Endothelial cell of umbilical vein (primary cell): Measurements from ENCODE around the gene PNPLA5. TPM values are rescaled to one million over a fixed set of nuclear protein-coding genes. Genes with fewer than 3 reads are reported as not detected.

Experiments
- BruUV-seq: library from RNA; stranded (reverse); fragments of 400-500 nt; replicated peaks from 2 replicates; lab custom pipeline; 2021; lab: Mats Ljungman, UMichigan
- CTCF ChIA-PET: fragments of 300-600, 350-600 bp; sonication (Branson Sonifier 250); formaldehyde crosslinking; loops from one replicate; lab custom pipeline; 2021; ENCODE audit warnings: antibody characterized with exemption, inconsistent platforms; lab: Charles Lee
- POLR2A ChIA-PET: fragments of 300-600, 350-600 bp; sonication (Branson Sonifier 250); formaldehyde crosslinking; loops from one replicate; lab custom pipeline; 2021; ENCODE audit warnings: antibody characterized with exemption, inconsistent platforms; lab: Charles Lee
- DNase-seq: peaks from one replicate; pipeline ENCODE4 v3.0.0-alpha.2; 2011; ENCODE audit warnings: low read depth, low spot score
- FAIRE-seq: peaks from 2 replicates; lab custom pipeline; 2011; peaks lifted over from hg19 to GRCh38; lab: Jason Lieb, UNC
- H2AFZ ChIP-seq: 2 replicates; pipeline ENCODE4 v1.6.0; 2012; ENCODE audit warnings: low read depth, low read length, control low read depth, inconsistent platforms
- H3K27ac ChIP-seq: 2 replicates; pipeline ENCODE4 v1.5.1; 2011; ENCODE audit warnings: low read depth, mild to moderate bottlenecking, control low read depth, low read length, moderate library complexity; ENCODE audit not compliant: insufficient read depth
- H3K27me3 ChIP-seq, 2 experiments: 2 replicates each; pipeline versions ENCODE4 v1.6.0 to v1.6.1; 2011; ENCODE audit warnings: low read length in 2 of 2, mixed read lengths in 1 of 2; ENCODE audit not compliant: control insufficient read depth in 2 of 2, insufficient read depth in 2 of 2
- H3K36me3 ChIP-seq, 2 experiments: 2 replicates in 1 of 2; 3 replicates in 1 of 2; pipeline ENCODE4 v1.5.1; 2011; ENCODE audit warnings: low read length in 2 of 2, mild to moderate bottlenecking in 1 of 2, moderate library complexity in 1 of 2; ENCODE audit not compliant: control insufficient read depth in 2 of 2, insufficient read depth in 2 of 2; ENCODE audit errors: extremely low read depth in 1 of 2
- H3K4me1 ChIP-seq: 3 replicates; pipeline ENCODE4 v1.5.1; 2011; ENCODE audit warnings: mild to moderate bottlenecking, low read length; ENCODE audit not compliant: control insufficient read depth, insufficient read depth; ENCODE audit errors: extremely low read depth
- H3K4me2 ChIP-seq: 2 replicates; pipeline ENCODE4 v1.6.1; 2011; ENCODE audit warnings: low read length, control low read depth, mixed read lengths; ENCODE audit not compliant: insufficient read depth
- H3K4me3 ChIP-seq, 3 experiments: fragments of 200-600 bp in 1 of 3; sonication (generic), shearing (Covaris generic) in 1 of 3; replicated peaks in 1 of 3; 2 replicates each; pipeline ENCODE4 v1.5.1; 2011 to 2016; ENCODE audit warnings: control low read depth in 3 of 3, low read length in 3 of 3, mild to moderate bottlenecking in 2 of 3, inconsistent platforms in 1 of 3, low read depth in 1 of 3, moderate library complexity in 1 of 3; ENCODE audit not compliant: insufficient read depth in 1 of 3
- H3K79me2 ChIP-seq: 2 replicates; pipeline ENCODE4 v1.6.0; 2012; ENCODE audit warnings: low read length, inconsistent platforms; ENCODE audit not compliant: control insufficient read depth, insufficient read depth
- H3K9ac ChIP-seq: replicated peaks from 2 replicates; pipeline ENCODE3; 2011; ENCODE audit warnings: low read length, control low read depth; ENCODE audit not compliant: insufficient read depth; ENCODE audit errors: extremely low read depth
- H3K9me1 ChIP-seq: replicated peaks from 3 replicates; pipeline ENCODE4 v1.6.0; 2011; ENCODE audit warnings: mild to moderate bottlenecking, low read length; ENCODE audit not compliant: control insufficient read depth, insufficient read depth; ENCODE audit errors: extremely low read depth
- H3K9me3 ChIP-seq: replicated peaks from 2 replicates; pipeline ENCODE4 v1.5.1; 2012; ENCODE audit warnings: low read length, inconsistent platforms; ENCODE audit not compliant: control insufficient read depth, insufficient read depth
- H4K20me1 ChIP-seq: replicated peaks from 2 replicates; pipeline ENCODE3; 2011; ENCODE audit warnings: mild to moderate bottlenecking, low read length; ENCODE audit not compliant: control insufficient read depth, insufficient read depth; ENCODE audit errors: extremely low read depth
- CTCF ChIP-seq, 2 donors: IDR thresholded peaks; 1 replicate in 1 of 2; 2 replicates in 1 of 2; pipeline ENCODE4 v1.5.1; 2011; ENCODE audit warnings: low read length in 2 of 2, mild to moderate bottlenecking in 2 of 2, moderate library complexity in 2 of 2, control low read depth in 1 of 2, inconsistent platforms in 1 of 2, low read depth in 1 of 2; ENCODE audit not compliant: insufficient read depth in 1 of 2; ENCODE audit errors: extremely low read depth in 1 of 2
- EZH2 ChIP-seq: IDR thresholded peaks from 2 replicates; pipeline ENCODE4 v1.6.1; 2012; ENCODE audit warnings: borderline replicate concordance, low read depth, mild to moderate bottlenecking, moderate library complexity, low read length, inconsistent platforms; ENCODE audit not compliant: severe bottlenecking
- FOS ChIP-seq: IDR thresholded peaks from 2 replicates; pipeline ENCODE4 v1.6.1; 2011; ENCODE audit warnings: mild to moderate bottlenecking, low read length, moderate library complexity, borderline replicate concordance; ENCODE audit not compliant: insufficient read depth
- GATA2 ChIP-seq: IDR thresholded peaks from 2 replicates; pipeline ENCODE4 v1.7.0; 2011; ENCODE audit warnings: low read depth, mild to moderate bottlenecking, moderate library complexity, mixed read lengths, low read length; ENCODE audit not compliant: insufficient read length, insufficient read depth
- JUN ChIP-seq: IDR thresholded peaks from 2 replicates; pipeline ENCODE4 v1.6.1; 2011; ENCODE audit warnings: borderline replicate concordance, low read depth; ENCODE audit not compliant: insufficient read length, insufficient read depth
- MAX ChIP-seq: IDR thresholded peaks from 2 replicates; pipeline ENCODE4 v1.6.1; 2011; ENCODE audit not compliant: insufficient read depth, insufficient read length
- MYC ChIP-seq: IDR thresholded peaks from one replicate; pipeline ENCODE4 v1.6.1; 2011; ENCODE audit warnings: mild to moderate bottlenecking, low read depth, low read length
- POLR2A ChIP-seq: IDR thresholded peaks from 2 replicates; pipeline ENCODE4 v1.6.1; 2012; ENCODE audit warnings: low read depth, mild to moderate bottlenecking, control low read depth, low read length
- POLR2AphosphoS5 ChIP-seq: IDR thresholded peaks from 2 replicates; pipeline ENCODE4 v1.6.1; 2012; ENCODE audit warnings: low read depth, mild to moderate bottlenecking, control low read depth, low read length, moderate library complexity; ENCODE audit not compliant: insufficient read depth
- dilution Hi-C: fragments of 300-500 bp; cut with MboI; formaldehyde crosslinking; loops from one replicate; pipeline ENCODE4 v1.15.0; 2019; ENCODE audit warnings: low sequenced_read_pairs; ENCODE audit not compliant: extremely low pct_ligation_motif_present
- intact Hi-C: fragments of 100-400 bp; cut with micrococcal nuclease; formaldehyde crosslinking; loops from one replicate; pipeline ENCODE4 v1.10.0; 2022
- polyA plus RNA-seq, 4 experiments: library from polyadenylated mRNA; depleted of rRNA in 3 of 4; stranded (reverse) in 3 of 4; unstranded in 1 of 4; fragments of >200 nt; gene quantifications; 2 replicates each; pipeline versions ENCODE4 v1.2.1 to v1.2.3, GENCODE V29; 2011 to 2012; ENCODE audit warnings: missing spikeins in 1 of 4
- total RNA-seq: library from RNA; stranded (reverse); gene quantifications from 2 replicates; pipeline ENCODE4 v1.2.3, GENCODE V29; 2021

PNPLA5 gene
- total and polyA plus RNA-seq, 2 donors (not counting 3 experiments of a cell fraction or from before 2014, with no cell fraction given) = not detected

GRCh38 chr22:43889201-43889859 is 2.5 kb downstream of the PNPLA5 start:
- FAIRE-seq (no peak), DNase-seq (no peak)
- H3K36me3 ChIP-seq = no peaks in the 10 kb centered on the region
- no peak overlapping the region for H3K4me3 ChIP-seq
- no peaks in the 10 kb centered on the region for H3K9me3 ChIP-seq
- TF ChIP-seq EZH2 (no peak), MYC (no peak), JUN (no peak), GATA2 (no peak)
- ChIA-PET POLR2A (no interaction called here), CTCF (interaction anchor here (0.8 to 0.9 kb wide), 3 partner anchors 25 to 503 kb away, joined by 3 to 4 read pairs (median 3); no protein-coding TSS in a partner anchor)
- peaks cover 16 to 31% of the 10 kb centered on the region in 2 experiments for H3K27me3 ChIP-seq
- H2AFZ ChIP-seq = no peak overlapping the region
- dilution Hi-C loops = no loop called here
- no peaks in the 10 kb centered on the region for H3K4me1 ChIP-seq
- intact Hi-C loops = no loop called here
- H3K9ac ChIP-seq = no peak overlapping the region
- H3K4me2 ChIP-seq = no peak overlapping the region
- H3K79me2 ChIP-seq = no peaks in the 10 kb centered on the region
- no peaks in the 10 kb centered on the region for H3K9me1 ChIP-seq
- H4K20me1 ChIP-seq = no peaks in the 10 kb centered on the region
- no peak overlapping the region for H3K27ac ChIP-seq
- BruUV-seq = no TSS peak

DNA sequence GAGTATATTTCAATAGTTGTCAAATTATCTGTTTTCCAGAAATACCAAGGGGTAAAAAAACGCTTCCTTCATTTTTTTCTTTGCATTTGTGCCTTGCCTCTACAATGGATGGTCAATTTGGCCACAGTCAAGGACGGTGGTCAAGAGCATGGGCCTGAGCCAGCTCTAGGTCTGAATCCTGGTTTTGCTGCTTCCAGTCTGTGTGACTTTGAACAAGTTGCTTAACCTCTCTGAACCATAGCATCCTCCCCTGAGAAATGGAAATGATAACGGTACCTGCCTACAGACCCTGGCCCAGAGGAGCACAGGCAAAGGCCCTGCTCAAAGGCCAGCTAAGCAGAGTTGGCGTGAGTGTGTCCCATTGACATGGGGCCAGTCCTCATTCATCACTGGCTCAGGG is 3.1 kb downstream of the PNPLA5 start:
- Histone ChIP-seq H3K36me3 (no peaks in the 10 kb centered on the region), H3K9ac (no peak overlapping the region), H3K4me2 (no peak overlapping the region), H4K20me1 (no peaks in the 10 kb centered on the region), H3K4me3 (no peak overlapping the region), H3K79me2 (no peaks in the 10 kb centered on the region), H2AFZ (no peak overlapping the region), H3K4me1 (no peaks in the 10 kb centered on the region), H3K27ac (no peak overlapping the region), H3K27me3 (peaks cover 16 to 31% of the 10 kb centered on the region in 2 experiments), H3K9me3 (no peaks in the 10 kb centered on the region), H3K9me1 (no peaks in the 10 kb centered on the region)
- FAIRE-seq (no peak), DNase-seq (no peak)
- dilution Hi-C loops (no loop called here), intact Hi-C loops (no loop called here)
- CTCF ChIA-PET = interaction anchor here (0.9 kb wide), 1 partner anchor 25 kb away, joined by 4 read pairs; no protein-coding TSS in a partner anchor
- no peak for TF ChIP-seq EZH2
- no peak for TF ChIP-seq POLR2A
- TF ChIP-seq GATA2 = no peak
- TF ChIP-seq CTCF (IDR thresholded peaks at IDR 0.05; ENCODE audit: extremely low read depth in 1 of 2, insufficient read depth in 1 of 2, low read depth in 1 of 2, low read length in 2 of 2) = no peak
- TF ChIP-seq POLR2AphosphoS5 = no peak
- TF ChIP-seq FOS = no peak
- TF ChIP-seq JUN = no peak
- no peak for TF ChIP-seq MAX
- TF ChIP-seq MYC = no peak
- no TSS peak for BruUV-seq
- POLR2A ChIA-PET = no interaction called here
